ENCODE data around the gene KIF5A. TPM values are rescaled to one million over a fixed set of nuclear protein-coding genes. Genes with fewer than 3 reads are reported as not detected.

The KIF5A gene
- total and polyA plus RNA-seq, 2 of the 13 experiments (the other 11 are each of a cell fraction or from before 2014, with no cell fraction given), result 1.6 to 11.9 TPM

GRCh38 chr12:57520053-57520818, 29.6 kb upstream of the KIF5A start, which contains the start of gene DDIT3 (continued):
- TF ChIP-seq MXI1 (IDR thresholded peaks at IDR 0.05; ENCODE audit: borderline replicate concordance, low read depth, low read length) (peak; percentile 55; the same call in 1 of the 3 replicates), ATF7 (IDR thresholded peaks at IDR 0.05) (peak; percentile 16; the same call in 1 of the 2 replicates), ATF7 (CRISPR knock-in tag; IDR thresholded peaks at IDR 0.05) (peak; percentile 42; the same call in 1 of the 2 replicates), MIER2 (CRISPR knock-in tag; IDR thresholded peaks at IDR 0.05) (no peak), BHLHE40 (IDR thresholded peaks at IDR 0.05; ENCODE audit: low read length) (peak; percentile 62), ZNF101 (CRISPR knock-in tag; IDR thresholded peaks at IDR 0.05; ENCODE audit: borderline replicate concordance, low read depth) (0 out of 2 replicates have a peak, but pooled peaks have one; percentile 46), KLF12 (CRISPR knock-in tag; IDR thresholded peaks at IDR 0.05; ENCODE audit: borderline replicate concordance) (no peak), ZNF747 (CRISPR knock-in tag; IDR thresholded peaks at IDR 0.05; ENCODE audit: borderline replicate concordance) (peak; percentile 41; the same call in 1 of the 2 replicates), HOXD1 (CRISPR knock-in tag; IDR thresholded peaks at IDR 0.05) (no peak; the same call in 1 of the 2 replicates), ZNF296 (CRISPR knock-in tag; conservative IDR thresholded peaks at IDR 0.05) (no peak; the same call in 1 of the 2 replicates), RBFOX2 (IDR thresholded peaks at IDR 0.05; ENCODE audit: low read depth, low read length) (peak; percentile 85), NONO (IDR thresholded peaks at IDR 0.05) (no peak), NONO (CRISPR knock-in tag; conservative IDR thresholded peaks at IDR 0.05) (no peak; the same call in 1 of the 2 replicates), CBFB (CRISPR knock-in tag; IDR thresholded peaks at IDR 0.05) (no peak), SOX13 (IDR thresholded peaks at IDR 0.05) (no peak), SOX13 (CRISPR knock-in tag; conservative IDR thresholded peaks at IDR 0.05 in 1 of 2, IDR thresholded peaks at IDR 0.05 in 1 of 2) (0 out of 4 replicates have a peak, but pooled peaks of 1 of the 2 experiments have one; percentile 11)
- TF ChIP-seq, protein P1, sequence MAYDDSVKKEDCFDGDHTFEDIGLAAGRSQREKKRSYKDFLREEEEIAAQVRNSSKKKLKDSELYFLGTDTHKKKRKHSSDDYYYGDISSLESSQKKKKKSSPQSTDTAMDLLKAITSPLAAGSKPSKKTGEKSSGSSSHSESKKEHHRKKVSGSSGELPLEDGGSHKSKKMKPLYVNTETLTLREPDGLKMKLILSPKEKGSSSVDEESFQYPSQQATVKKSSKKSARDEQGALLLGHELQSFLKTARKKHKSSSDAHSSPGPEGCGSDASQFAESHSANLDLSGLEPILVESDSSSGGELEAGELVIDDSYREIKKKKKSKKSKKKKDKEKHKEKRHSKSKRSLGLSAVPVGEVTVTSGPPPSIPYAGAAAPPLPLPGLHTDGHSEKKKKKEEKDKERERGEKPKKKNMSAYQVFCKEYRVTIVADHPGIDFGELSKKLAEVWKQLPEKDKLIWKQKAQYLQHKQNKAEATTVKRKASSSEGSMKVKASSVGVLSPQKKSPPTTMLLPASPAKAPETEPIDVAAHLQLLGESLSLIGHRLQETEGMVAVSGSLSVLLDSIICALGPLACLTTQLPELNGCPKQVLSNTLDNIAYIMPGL (CRISPR knock-in tag; IDR thresholded peaks at IDR 0.05; ENCODE audit: borderline replicate concordance in 1 of 2, low read depth in 1 of 2), result peak in 1 of 2 experiments; percentile 84
- TF ChIP-seq, protein P2, sequence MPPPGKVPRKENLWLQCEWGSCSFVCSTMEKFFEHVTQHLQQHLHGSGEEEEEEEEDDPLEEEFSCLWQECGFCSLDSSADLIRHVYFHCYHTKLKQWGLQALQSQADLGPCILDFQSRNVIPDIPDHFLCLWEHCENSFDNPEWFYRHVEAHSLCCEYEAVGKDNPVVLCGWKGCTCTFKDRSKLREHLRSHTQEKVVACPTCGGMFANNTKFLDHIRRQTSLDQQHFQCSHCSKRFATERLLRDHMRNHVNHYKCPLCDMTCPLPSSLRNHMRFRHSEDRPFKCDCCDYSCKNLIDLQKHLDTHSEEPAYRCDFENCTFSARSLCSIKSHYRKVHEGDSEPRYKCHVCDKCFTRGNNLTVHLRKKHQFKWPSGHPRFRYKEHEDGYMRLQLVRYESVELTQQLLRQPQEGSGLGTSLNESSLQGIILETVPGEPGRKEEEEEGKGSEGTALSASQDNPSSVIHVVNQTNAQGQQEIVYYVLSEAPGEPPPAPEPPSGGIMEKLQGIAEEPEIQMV (CRISPR knock-in tag; IDR thresholded peaks at IDR 0.05; ENCODE audit: low read depth), result peak; percentile 68
- TF ChIP-seq, protein P3, sequence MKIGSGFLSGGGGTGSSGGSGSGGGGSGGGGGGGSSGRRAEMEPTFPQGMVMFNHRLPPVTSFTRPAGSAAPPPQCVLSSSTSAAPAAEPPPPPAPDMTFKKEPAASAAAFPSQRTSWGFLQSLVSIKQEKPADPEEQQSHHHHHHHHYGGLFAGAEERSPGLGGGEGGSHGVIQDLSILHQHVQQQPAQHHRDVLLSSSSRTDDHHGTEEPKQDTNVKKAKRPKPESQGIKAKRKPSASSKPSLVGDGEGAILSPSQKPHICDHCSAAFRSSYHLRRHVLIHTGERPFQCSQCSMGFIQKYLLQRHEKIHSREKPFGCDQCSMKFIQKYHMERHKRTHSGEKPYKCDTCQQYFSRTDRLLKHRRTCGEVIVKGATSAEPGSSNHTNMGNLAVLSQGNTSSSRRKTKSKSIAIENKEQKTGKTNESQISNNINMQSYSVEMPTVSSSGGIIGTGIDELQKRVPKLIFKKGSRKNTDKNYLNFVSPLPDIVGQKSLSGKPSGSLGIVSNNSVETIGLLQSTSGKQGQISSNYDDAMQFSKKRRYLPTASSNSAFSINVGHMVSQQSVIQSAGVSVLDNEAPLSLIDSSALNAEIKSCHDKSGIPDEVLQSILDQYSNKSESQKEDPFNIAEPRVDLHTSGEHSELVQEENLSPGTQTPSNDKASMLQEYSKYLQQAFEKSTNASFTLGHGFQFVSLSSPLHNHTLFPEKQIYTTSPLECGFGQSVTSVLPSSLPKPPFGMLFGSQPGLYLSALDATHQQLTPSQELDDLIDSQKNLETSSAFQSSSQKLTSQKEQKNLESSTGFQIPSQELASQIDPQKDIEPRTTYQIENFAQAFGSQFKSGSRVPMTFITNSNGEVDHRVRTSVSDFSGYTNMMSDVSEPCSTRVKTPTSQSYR (CRISPR knock-in tag; IDR thresholded peaks at IDR 0.05; ENCODE audit: borderline replicate concordance), result peak; percentile 8; the same call in 1 of the 2 replicates
